Endothelial cell of coronary artery (primary cell): ENCODE measurements around the gene KLK15. TPM values are rescaled to one million over a fixed set of nuclear protein-coding genes. Genes with fewer than 3 reads are reported as not detected.

Source experiments
- total RNA-seq: library from RNA; depleted of rRNA; stranded (reverse); fragments of >200 nt; gene quantifications from 2 replicates; pipeline ENCODE4 v1.2.3, GENCODE V29; 2014

Gene KLK15, protein sequence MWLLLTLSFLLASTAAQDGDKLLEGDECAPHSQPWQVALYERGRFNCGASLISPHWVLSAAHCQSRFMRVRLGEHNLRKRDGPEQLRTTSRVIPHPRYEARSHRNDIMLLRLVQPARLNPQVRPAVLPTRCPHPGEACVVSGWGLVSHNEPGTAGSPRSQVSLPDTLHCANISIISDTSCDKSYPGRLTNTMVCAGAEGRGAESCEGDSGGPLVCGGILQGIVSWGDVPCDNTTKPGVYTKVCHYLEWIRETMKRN
- 0.09 TPM in 1 of 2 replicates, not detected in the other for total RNA-seq

DNA sequence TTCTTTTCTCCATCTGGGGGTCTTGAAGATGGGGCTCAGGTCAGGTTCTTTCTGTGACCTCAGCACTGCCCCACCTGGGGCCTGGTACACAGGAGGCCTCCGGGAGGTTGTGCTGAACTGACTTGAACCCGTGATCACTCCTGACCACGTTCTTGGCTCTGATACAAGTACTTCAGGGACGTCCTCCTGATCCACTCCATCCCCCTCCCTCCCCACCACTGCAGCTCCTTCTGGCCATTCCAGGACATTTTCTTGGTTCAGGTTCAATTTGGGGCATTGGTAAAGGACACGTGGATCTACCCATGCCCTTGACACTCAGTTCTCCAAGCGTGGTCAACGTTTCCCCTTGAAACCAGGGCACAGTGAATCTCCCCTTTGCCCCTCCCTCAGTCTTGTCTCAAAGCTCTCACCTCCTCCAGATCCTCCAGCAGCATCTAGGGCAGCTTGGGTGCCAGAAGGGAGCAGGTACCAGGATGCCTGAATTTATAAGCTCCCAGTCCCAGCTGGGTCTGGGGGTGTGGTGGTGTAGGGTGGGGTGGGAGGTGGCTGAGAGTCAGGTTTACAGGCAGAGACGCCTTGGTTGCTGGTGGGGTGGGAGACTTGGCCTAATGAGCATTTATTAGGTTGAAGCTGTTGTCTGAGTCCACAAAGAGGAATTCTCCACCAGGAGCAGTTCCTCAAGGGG is at the start of gene KLK15:
Gene KLK15, minus strand, starts transcription at position 458 of the 685 bp plus-strand sequence. CDS start 2,082 bp downstream, outside the sequence.

GRCh38 chr19:50873056-50873455 is 39.7 kb upstream of the KLK15 start, which contains the start of gene KLK2:
KLK2 (plus strand) TSS chr19:50873439; CDS start chr19:50873474, 35 bp downstream.

GRCh38 chr19:50854636-50855410 is 21.4 kb upstream of the KLK15 start, which contains the start of gene KLK3:
KLK3 (plus strand) TSS chr19:50854915; CDS start chr19:50854956, 41 bp downstream.

DNA sequence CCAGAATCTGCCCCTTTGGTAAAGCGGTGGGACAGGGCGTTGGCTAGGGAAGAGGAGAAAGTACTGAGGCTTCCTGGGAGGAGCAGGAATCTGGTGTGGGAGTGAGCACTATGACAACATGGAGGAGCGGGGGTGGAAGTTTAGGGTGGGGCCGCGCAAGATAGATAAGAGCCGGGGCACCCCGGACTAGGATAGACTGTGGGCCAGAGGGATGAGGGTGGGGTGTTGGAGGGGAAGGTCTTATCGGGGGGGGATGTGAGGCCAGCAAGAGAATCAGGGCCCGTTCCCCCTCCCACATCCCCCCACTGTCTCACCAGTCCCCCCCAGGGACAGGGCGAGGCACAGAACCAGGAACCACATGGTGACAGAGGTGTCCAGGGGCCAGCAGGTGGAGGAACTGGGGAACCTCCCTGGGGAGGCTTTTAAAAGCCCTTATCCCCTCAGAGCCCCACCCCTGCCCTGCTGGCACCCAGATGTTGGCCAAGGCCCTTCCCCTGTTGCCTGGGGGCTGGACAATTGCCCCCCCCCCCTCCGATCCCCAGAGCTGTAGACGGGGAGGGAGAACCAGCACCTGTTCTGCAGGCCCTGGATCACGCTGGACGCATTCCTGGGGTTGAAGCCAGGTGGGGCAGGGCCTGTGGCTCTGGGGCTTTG is 9.9 kb downstream of the KLK15 start, which contains the start of gene KLK1:
Gene KLK1, minus strand, starts transcription at position 399 of the 654 bp plus-strand sequence. Its CDS starts 39 bp downstream, at position 360.

GRCh38 chr19:50790396-50790795 is 43.0 kb downstream of the KLK15 start, which contains the start of gene ACP4:
ACP4 (plus strand) TSS chr19:50790415; CDS start chr19:50790415, 0 bp downstream.

Other genes starting within 250 kb of the KLK15 start
- gene SYT3, start 193.7 kb downstream of the KLK15 start, total RNA-seq = 0.18 and 0.38 TPM in 2 replicates
- gene C19orf81, start 184.1 kb downstream of the KLK15 start, total RNA-seq = 0.56 and 1.2 TPM in 2 replicates
- gene SHANK1, start 113.8 kb downstream of the KLK15 start, total RNA-seq = 1.0 and 1.9 TPM in 2 replicates
- 17.5 and 22.1 TPM in 2 replicates for gene CLEC11A, start 110.2 kb downstream of the KLK15 start, total RNA-seq
- not detected in 2 replicates for gene GPR32, start 63.1 kb downstream of the KLK15 start, total RNA-seq
- gene ACP4, start 43.2 kb downstream of the KLK15 start, total RNA-seq = not detected in 2 replicates
- not detected in 2 replicates for gene KLK1, start 9.8 kb downstream of the KLK15 start, total RNA-seq
- not detected in 2 replicates for gene KLK3, start 21.3 kb upstream of the KLK15 start, total RNA-seq
- not detected in 2 replicates for gene KLK2, start 39.9 kb upstream of the KLK15 start, total RNA-seq
- gene KLK4, start 77.8 kb upstream of the KLK15 start, total RNA-seq = not detected in 2 replicates
- not detected in 2 replicates for gene KLK5, start 119.5 kb upstream of the KLK15 start, total RNA-seq
- 0.09 TPM in 1 of 2 replicates, not detected in the other for gene KLK6, start 136.0 kb upstream of the KLK15 start, total RNA-seq
- gene KLK7, start 150.3 kb upstream of the KLK15 start, total RNA-seq = not detected in 2 replicates
- not detected in 2 replicates for gene KLK8, start 168.0 kb upstream of the KLK15 start, total RNA-seq
- under 0.01 TPM in 1 of 2 replicates, not detected in the other for gene KLK10, start 186.1 kb upstream of the KLK15 start, total RNA-seq
- not detected in 2 replicates for gene KLK11, start 193.0 kb upstream of the KLK15 start, total RNA-seq
- gene KLK12, start 201.4 kb upstream of the KLK15 start, total RNA-seq = not detected in 2 replicates
- not detected in 2 replicates for gene KLK13, start 231.5 kb upstream of the KLK15 start, total RNA-seq
- gene KLK14, start 249.3 kb upstream of the KLK15 start, total RNA-seq = 0.19 TPM in 1 of 2 replicates, not detected in the other